HG03442 (cell line): Measurements from ENCODE around the gene PUM2.

Experiments used
- ATAC-seq: cut with Tn5 transposase; IDR thresholded peaks from one replicate; pipeline ENCODE4 v1.9.1; 2021; ENCODE audit warnings: mild to moderate bottlenecking, moderate library complexity; ENCODE audit not compliant: unreplicated experiment

Gene PUM2

DNA sequence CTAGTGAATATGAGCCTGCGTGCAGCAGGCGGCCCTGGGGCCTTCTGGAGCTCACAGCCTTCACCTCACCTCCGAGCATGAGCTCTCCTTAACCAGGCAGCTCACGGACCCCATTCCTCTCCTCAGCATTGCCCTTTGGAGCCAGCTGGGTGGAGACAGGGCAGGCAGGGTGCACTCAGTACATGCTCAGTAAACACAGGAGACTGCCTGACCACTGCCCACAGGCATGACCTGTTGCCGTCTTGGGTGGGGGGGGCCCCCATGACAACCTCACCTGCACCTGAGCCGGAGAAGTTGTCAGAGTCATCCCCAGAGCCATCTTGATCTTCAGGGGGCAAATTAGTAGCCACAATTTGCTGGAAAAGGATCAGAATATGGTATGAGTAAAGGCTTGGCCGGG, 145.6 kb downstream of the PUM2 start:
- ATAC-seq: no peak

DNA sequence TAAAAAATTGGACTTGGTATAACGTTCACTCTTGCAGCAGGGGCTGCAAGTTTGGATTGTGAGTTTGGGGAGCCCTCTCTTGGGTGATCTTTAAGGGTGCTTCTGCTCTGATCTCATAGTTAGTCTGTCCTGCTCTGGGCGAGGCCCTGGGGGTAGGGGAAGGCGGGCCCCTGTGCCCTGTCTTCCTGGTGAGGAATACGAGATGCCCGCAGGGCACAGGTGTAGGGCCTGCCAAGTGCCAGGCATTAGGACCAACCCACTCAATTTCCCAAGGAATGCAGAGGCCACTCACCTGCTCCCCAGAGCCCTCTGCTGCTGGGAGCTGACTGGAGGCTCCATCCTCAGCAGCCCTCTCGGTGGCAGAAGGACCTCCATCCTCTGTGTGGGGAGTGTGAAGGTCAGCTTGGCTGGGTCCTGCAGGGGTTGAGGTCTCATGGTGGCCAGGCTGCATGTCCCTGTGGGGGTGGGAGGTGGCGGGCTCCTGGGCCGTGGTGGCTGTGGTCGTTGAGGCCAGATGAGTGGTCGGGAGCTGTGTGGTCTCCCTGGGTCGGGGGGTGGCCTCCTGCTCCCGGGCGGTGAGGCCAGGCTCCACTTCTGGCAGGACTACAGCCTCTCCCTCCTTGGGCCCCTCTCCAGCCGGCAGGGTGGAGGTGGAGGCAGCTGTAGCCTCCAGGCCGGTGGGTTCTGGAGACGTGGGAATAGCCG, 147.0 kb downstream of the PUM2 start:
- ATAC-seq: no peak

DNA sequence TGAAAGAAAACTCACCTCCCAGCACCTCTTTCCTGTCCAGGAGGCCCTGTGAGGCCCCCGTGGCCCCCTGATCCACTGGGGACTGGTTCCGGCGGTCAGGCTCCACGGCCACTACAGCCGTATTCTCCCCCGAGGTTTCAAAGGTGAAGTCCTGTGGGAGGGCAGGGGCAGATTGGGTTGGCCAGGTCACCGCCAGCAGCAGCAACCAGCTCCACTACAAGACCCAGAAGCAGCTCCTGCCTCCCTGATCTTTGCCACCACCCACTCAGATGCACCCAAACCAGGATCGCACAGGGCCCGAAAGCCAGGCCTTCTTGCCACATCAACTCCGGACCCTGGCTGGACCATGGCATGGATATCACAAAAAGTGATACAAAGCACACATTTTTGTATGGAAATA, 147.6 kb downstream of the PUM2 start:
- ATAC-seq: no peak

DNA sequence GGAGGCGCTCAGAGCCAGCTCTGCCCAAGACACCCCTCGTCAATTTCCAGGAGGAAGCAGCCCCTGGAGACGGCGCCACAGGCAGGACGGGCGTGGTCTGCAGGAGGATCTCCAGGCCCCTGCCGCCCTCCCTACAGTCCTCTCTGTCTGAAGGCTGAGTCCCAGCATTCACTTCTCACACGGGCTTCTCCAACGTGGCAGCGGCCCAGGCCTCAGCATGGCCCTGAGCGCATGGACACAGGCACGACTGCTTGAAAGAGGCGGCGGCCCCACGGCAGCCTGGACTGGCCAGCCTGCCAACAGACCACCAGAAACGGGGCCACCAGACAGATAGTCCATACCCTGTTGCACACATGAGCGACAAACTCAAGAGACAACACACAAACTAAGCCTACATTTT, 149.0 kb downstream of the PUM2 start:
- ATAC-seq: no peak

DNA sequence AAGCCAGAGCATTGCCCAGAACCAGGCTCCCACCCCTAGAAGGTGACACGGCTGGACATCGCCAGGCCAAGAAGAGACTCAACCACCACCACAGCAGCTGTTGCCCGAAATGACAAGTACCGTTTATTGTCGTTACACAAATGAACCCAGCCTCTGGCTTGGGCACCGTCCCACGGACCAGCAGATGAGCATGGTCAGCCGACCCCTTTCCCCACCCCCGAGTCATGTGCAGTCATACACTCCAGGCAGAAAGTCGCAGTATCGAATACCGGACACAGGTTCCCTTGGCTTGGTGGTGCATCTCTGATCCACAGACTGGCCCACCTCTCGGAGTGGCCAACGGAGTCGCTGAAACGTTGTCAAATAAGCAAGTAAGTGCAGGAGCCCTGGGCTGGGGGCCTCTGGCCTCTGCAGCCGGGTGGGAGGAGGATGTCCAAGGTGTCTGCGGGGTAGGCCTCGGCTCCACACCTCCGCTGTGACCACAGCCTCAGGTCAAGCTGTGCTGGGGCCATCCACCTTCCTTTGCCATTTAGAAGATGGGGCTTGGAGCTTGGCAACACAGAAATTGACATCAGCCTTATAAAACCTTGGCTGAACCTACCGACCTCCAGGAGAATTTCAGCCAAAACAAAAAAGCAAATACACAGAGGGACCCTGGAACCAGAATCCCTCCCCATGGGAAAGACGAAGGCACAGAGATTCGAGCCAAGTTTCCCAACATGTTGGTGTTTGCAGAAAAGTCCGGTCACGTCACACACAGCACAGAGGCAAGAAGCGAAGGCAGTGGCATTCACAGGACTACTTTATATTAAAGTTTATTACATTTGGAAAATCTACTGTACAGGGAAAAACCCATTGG, 149.7 kb downstream of the PUM2 start:
- ATAC-seq: no peak

DNA sequence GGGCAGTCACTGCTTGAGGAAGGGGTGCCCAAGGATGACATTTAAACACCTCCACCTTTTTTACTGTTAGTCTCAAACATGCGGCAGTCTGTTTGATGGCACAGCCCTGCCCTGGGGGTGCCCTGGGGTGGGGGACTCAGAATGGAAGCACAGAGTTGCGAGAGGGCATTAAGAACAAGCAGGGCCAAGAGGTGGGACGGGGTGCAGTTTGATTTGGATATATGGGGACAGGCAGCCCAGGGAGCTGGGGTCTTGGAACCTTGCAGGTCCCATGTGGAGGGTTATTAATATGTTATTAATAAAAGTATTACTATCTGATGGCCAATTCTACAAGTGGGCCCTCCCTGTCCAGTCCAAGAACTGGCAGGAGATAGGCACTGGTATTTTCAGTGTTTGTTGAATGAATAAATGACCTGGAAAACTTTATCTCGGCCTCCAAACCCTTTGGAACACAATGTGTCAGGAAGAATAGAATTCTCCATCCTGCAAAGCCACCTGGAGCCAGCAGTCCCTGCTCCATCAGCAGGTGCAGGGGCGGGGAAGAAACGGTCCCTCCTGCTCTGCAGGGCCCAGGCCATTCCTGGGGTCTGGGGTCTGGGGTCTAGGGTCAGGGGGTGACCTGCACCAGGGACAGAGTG, 150.9 kb downstream of the PUM2 start:
- no peak for ATAC-seq

DNA sequence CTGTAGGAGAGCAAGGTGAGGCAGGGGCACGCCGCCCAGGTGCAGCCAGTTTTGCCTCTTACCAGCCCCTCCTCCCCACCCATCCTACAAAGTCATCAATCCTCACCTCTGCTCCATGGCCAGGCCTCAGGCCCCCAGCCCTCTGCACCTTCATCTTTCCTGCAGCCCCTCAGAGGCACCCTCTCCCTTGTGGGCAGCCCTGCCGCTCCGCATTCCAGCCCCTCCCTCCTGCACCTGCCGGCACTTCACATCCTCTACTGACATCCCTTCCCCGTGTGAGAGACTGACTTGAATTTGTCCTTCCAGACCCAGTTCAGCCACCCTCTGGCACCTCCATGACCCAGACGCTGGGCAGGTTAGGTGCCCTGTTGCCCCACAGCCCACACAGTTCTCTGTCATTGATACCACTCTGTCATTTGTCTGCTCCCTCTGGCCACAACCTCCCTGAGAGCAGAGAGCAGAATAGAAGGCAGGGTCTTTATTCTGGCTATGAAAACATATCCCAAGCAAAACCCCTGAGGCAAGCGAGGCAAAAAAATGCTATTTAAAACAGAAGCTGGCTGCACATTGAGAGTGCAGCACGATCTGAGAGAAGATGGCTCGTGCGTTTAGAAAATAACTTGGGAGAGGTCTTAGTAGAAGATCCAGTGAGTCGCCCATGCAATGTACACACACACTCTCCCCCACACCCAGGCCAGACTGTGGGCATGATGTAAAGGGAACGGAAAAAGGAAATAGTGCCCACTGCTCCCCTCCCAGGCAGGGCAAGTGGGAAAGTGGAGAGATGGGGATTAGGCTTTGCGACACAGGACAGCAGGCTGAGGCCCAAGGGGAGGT, 151.6 kb downstream of the PUM2 start:
- no peak for ATAC-seq
